Measurements from ENCODE around the gene BCL6. TPM values are rescaled to one million over a fixed set of nuclear protein-coding genes. Genes with fewer than 3 reads are reported as not detected.

BCL6 gene
- total and polyA plus RNA-seq, 2 donors (not counting 3 experiments of a cell fraction or from before 2014, with no cell fraction given), result 6.9 to 12.1 TPM

DNA sequence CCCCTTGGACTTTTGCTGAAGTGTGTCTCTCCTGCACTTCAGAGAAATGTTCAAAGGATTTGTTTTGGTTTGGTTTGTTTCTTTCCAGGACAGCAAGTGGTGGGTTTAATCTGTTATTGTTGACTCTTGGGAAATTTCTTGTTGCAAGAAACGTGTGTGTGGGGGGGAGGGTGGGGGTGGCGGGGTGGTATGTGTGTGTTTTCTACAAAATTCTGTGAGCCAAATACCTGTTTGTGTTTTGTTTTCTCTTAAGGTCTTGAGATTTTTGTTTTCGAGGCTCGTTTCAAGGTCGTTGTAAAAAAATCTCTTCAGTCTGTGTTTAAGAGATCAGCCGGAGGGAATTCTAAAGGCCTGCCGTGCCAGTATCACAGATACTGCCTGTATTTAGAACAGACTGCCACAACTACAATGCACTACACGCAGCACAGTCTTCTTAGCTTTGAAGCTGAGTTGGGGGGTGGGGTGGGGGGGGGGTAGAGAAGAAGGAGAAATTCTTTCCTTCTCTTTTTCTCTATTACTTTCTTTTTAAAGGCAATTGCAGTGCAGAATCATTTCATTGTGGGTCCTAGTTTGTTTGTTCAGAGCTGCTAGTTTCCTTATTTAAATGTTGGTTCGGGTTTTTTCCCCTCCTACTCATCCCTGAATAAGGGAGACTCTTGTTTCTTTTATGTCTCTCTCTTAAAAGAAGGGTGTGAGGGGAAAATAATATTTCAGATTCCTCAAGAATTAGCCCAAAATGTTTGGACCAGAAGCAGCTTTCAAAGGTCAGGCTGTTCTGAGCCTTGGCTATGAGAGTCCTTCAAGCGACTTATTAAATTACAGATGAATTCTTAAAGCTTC is 1.4 kb upstream of the BCL6 start:
- Histone ChIP-seq H3K79me2 (ENCODE audit: control insufficient read depth, insufficient read depth, low read length) (peaks cover 14% of the 10 kb centered on the region), H3K36me3 (ENCODE audit: control insufficient read depth in 2 of 2, extremely low read depth in 1 of 2, insufficient read depth in 2 of 2, low read length in 2 of 2) (no peaks in the 10 kb centered on the region), H3K4me1 (ENCODE audit: control insufficient read depth, extremely low read depth, insufficient read depth, low read length) (peaks cover 16% of the 10 kb centered on the region), H3K27me3 (ENCODE audit: control insufficient read depth in 2 of 2, insufficient read depth in 2 of 2, low read length in 2 of 2) (no peaks in the 10 kb centered on the region), H3K9me3 (replicated peaks; ENCODE audit: control insufficient read depth, insufficient read depth, low read length) (no peaks in the 10 kb centered on the region), H3K4me2 (ENCODE audit: insufficient read depth, low read length) (peak overlapping the region; percentile 96), H3K9me1 (replicated peaks; ENCODE audit: control insufficient read depth, extremely low read depth, insufficient read depth, low read length) (no peaks in the 10 kb centered on the region), H3K27ac (ENCODE audit: insufficient read depth, low read depth, low read length) (no peak overlapping the region), H3K4me3 (replicated peaks in 1 of 3; ENCODE audit: insufficient read depth in 1 of 3, low read depth in 1 of 3, low read length in 3 of 3) (peak overlapping the region in 1 of 3 experiments; percentile 85), H3K9ac (replicated peaks; ENCODE audit: extremely low read depth, insufficient read depth, low read length) (peak overlapping the region; percentile 100), H2AFZ (ENCODE audit: low read depth, low read length) (no peak overlapping the region), H4K20me1 (replicated peaks; ENCODE audit: control insufficient read depth, extremely low read depth, insufficient read depth, low read length) (no peaks in the 10 kb centered on the region)
- CTCF ChIA-PET, result interaction anchor here (1.1 to 9.2 kb wide), 37 partner anchors 8 to 1295 kb away, joined by 3 to 254 read pairs (median 4); no protein-coding TSS in a partner anchor
- TF ChIP-seq MYC (IDR thresholded peaks at IDR 0.05; ENCODE audit: low read depth, low read length) (no peak), MAX (IDR thresholded peaks at IDR 0.05; ENCODE audit: insufficient read depth, insufficient read length) (no peak), EZH2 (IDR thresholded peaks at IDR 0.05; ENCODE audit: borderline replicate concordance, low read depth, low read length, severe bottlenecking) (no peak), FOS (IDR thresholded peaks at IDR 0.05; ENCODE audit: borderline replicate concordance, insufficient read depth, low read length) (no peak), GATA2 (IDR thresholded peaks at IDR 0.05; ENCODE audit: insufficient read depth, insufficient read length, low read depth, low read length) (no peak), POLR2AphosphoS5 (IDR thresholded peaks at IDR 0.05; ENCODE audit: insufficient read depth, low read depth, low read length) (no peak), JUN (IDR thresholded peaks at IDR 0.05; ENCODE audit: borderline replicate concordance, insufficient read depth, insufficient read length, low read depth) (no peak), POLR2A (IDR thresholded peaks at IDR 0.05; ENCODE audit: low read depth, low read length) (no peak)
- TF ChIP-seq, protein P1, sequence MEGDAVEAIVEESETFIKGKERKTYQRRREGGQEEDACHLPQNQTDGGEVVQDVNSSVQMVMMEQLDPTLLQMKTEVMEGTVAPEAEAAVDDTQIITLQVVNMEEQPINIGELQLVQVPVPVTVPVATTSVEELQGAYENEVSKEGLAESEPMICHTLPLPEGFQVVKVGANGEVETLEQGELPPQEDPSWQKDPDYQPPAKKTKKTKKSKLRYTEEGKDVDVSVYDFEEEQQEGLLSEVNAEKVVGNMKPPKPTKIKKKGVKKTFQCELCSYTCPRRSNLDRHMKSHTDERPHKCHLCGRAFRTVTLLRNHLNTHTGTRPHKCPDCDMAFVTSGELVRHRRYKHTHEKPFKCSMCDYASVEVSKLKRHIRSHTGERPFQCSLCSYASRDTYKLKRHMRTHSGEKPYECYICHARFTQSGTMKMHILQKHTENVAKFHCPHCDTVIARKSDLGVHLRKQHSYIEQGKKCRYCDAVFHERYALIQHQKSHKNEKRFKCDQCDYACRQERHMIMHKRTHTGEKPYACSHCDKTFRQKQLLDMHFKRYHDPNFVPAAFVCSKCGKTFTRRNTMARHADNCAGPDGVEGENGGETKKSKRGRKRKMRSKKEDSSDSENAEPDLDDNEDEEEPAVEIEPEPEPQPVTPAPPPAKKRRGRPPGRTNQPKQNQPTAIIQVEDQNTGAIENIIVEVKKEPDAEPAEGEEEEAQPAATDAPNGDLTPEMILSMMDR (IDR thresholded peaks at IDR 0.05; ENCODE audit: extremely low read depth in 1 of 2, insufficient read depth in 1 of 2, low read depth in 1 of 2, low read length in 2 of 2), result no peak
- no TSS peak for BruUV-seq (replicated peaks)
- FAIRE-seq, result peak; percentile 8
- intact Hi-C loops (cut with micrococcal nuclease), result no loop called here
- DNase-seq (ENCODE audit: low read depth, low spot score), result no peak
- POLR2A ChIA-PET, result interaction anchor here (2.0 kb wide), 1 partner anchor 1208 kb away, joined by 13 read pairs; no protein-coding TSS in a partner anchor
- dilution Hi-C loops (cut with MboI; ENCODE audit: extremely low pct_ligation_motif_present, low sequenced_read_pairs), result loop anchor here (25.0 kb wide), 1 partner anchor 916 kb away; no protein-coding TSS in a partner anchor

Data from endothelial cell of umbilical vein (primary cell).